SK-N-SH treated with all-trans-retinoic acid at 6 μM for 48 hours (cell line): ENCODE results near the gene SCN3B.

ENCODE experiments used
- ATAC-seq: fragments of 200-7000 bp; cut with Tn5 transposase; 3 replicates; pipeline ENCODE4 v1.9.1; 2020; ENCODE audit warnings: mild to moderate bottlenecking, moderate library complexity
- ARNTL ChIP-seq: fragments of 450-650 bp; formaldehyde crosslinking; IDR thresholded peaks from 2 replicates; pipeline ENCODE4 v1.5.0; 2020; ENCODE audit warnings: low read depth, mild to moderate bottlenecking, moderate library complexity, borderline replicate concordance
- BACH2 ChIP-seq: fragments of 250-450 bp; sonication (Bioruptor Pico); IDR thresholded peaks from 2 replicates; pipeline ENCODE4 v1.9.0; 2021; ENCODE audit warnings: mild to moderate bottlenecking, borderline replicate concordance
- CSDC2 ChIP-seq: fragments of 250-450 bp; sonication (Bioruptor Pico); IDR thresholded peaks from 2 replicates; pipeline ENCODE4 v1.5.0; 2020; ENCODE audit warnings: mild to moderate bottlenecking, moderate library complexity
- ESRRG ChIP-seq: fragments of 250-450 bp; sonication (Bioruptor Pico); IDR thresholded peaks from 2 replicates; pipeline ENCODE4 v1.6.1; 2021; ENCODE audit warnings: mild to moderate bottlenecking
- GLIS3 ChIP-seq: fragments of 250-450 bp; sonication (Bioruptor Pico); IDR thresholded peaks from 2 replicates; pipeline ENCODE4 v1.5.0; 2020; ENCODE audit warnings: mild to moderate bottlenecking, moderate library complexity
- OSR1 ChIP-seq: fragments of 250-450 bp; sonication (Bioruptor Pico); IDR thresholded peaks from 2 replicates; pipeline ENCODE4 v1.8.0; 2022; ENCODE audit warnings: moderate library complexity, mild to moderate bottlenecking, inconsistent platforms
- PPARA ChIP-seq: fragments of 250-450 bp; sonication (Bioruptor Pico); IDR thresholded peaks from 2 replicates; pipeline ENCODE4 v1.5.0; 2020; ENCODE audit warnings: mild to moderate bottlenecking, borderline replicate concordance
- RARB ChIP-seq: fragments of 250-450 bp; sonication (Bioruptor Pico); IDR thresholded peaks from 2 replicates; pipeline ENCODE4 v1.8.0; 2021; ENCODE audit warnings: mild to moderate bottlenecking, moderate library complexity
- SNAI2 ChIP-seq: fragments of 250-450 bp; sonication (Bioruptor Pico); IDR thresholded peaks from 2 replicates; pipeline ENCODE4 v1.5.0; 2020; ENCODE audit warnings: mild to moderate bottlenecking, moderate library complexity
- TOX ChIP-seq: fragments of 250-450 bp; sonication (Bioruptor Pico); IDR thresholded peaks from 2 replicates; pipeline ENCODE4 v1.8.0; 2021; ENCODE audit warnings: mild to moderate bottlenecking, moderate library complexity, borderline replicate concordance
- ZC3H10 ChIP-seq: fragments of 250-450 bp; sonication (Bioruptor Pico); IDR thresholded peaks from 2 replicates; pipeline ENCODE4 v1.5.1; 2021; ENCODE audit warnings: mild to moderate bottlenecking, moderate library complexity
- ZFP3 ChIP-seq: fragments of 250-450 bp; sonication (Bioruptor Pico); IDR thresholded peaks from 2 replicates; pipeline ENCODE4 v1.5.0; 2020; ENCODE audit warnings: mild to moderate bottlenecking, moderate library complexity
- ZFP30 ChIP-seq: fragments of 450-650 bp; formaldehyde crosslinking; IDR thresholded peaks from 2 replicates; pipeline ENCODE4 v1.5.0; 2022; ENCODE audit warnings: mild to moderate bottlenecking, moderate library complexity
- ZNF565 ChIP-seq: fragments of 450-650 bp; formaldehyde crosslinking; conservative IDR thresholded peaks from 2 replicates; pipeline ENCODE4 v1.5.0; 2020; ENCODE audit warnings: low read depth, mild to moderate bottlenecking, moderate library complexity
- ZNF8 ChIP-seq: fragments of 450-650 bp; formaldehyde crosslinking; IDR thresholded peaks from 2 replicates; pipeline ENCODE4 v1.5.0; 2020; ENCODE audit warnings: mild to moderate bottlenecking, moderate library complexity
- TF ChIP-seq, protein P1 (sequence below): fragments of 250-450 bp; sonication (Bioruptor Pico); IDR thresholded peaks from 2 replicates; pipeline ENCODE4 v1.5.0; 2020; ENCODE audit warnings: mild to moderate bottlenecking, moderate library complexity
- TF ChIP-seq, protein P2 (sequence below): fragments of 250-450 bp; sonication (Bioruptor Pico); IDR thresholded peaks from 2 replicates; pipeline ENCODE4 v1.5.1; 2020; ENCODE audit warnings: low read depth, mild to moderate bottlenecking, moderate library complexity
- TF ChIP-seq, protein P3 (sequence below): fragments of 250-450 bp; sonication (Bioruptor Pico); IDR thresholded peaks from 2 replicates; pipeline ENCODE4 v1.5.1; 2021; ENCODE audit warnings: mild to moderate bottlenecking, moderate library complexity
- TF ChIP-seq, protein P4 (sequence below): fragments of 250-450 bp; sonication (Bioruptor Pico); IDR thresholded peaks from 2 replicates; pipeline ENCODE4 v1.8.0; 2021; ENCODE audit warnings: low read depth, mild to moderate bottlenecking, moderate library complexity, borderline replicate concordance

SCN3B gene

DNA sequence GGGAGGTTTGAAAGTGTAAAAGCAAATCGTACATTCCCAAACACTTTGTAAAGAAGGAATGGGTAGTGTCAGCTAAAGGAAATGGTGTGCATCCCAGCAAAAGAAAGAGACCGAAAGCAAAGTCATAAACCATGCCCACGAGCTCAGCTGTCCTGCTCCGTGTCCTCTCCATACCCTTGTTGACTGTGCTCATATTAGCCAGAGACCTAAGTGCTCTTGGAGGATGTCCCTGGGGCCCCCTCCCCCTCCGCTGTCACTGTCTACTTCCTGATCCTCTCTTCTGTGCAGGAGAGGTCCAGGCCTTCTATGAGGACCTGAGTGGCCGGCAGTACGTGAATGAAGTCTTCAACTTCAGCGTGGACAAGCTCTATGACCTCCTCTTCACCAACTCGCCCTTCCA, 46.1 kb downstream of the SCN3B start (continued):
- TF ChIP-seq, protein P1, sequence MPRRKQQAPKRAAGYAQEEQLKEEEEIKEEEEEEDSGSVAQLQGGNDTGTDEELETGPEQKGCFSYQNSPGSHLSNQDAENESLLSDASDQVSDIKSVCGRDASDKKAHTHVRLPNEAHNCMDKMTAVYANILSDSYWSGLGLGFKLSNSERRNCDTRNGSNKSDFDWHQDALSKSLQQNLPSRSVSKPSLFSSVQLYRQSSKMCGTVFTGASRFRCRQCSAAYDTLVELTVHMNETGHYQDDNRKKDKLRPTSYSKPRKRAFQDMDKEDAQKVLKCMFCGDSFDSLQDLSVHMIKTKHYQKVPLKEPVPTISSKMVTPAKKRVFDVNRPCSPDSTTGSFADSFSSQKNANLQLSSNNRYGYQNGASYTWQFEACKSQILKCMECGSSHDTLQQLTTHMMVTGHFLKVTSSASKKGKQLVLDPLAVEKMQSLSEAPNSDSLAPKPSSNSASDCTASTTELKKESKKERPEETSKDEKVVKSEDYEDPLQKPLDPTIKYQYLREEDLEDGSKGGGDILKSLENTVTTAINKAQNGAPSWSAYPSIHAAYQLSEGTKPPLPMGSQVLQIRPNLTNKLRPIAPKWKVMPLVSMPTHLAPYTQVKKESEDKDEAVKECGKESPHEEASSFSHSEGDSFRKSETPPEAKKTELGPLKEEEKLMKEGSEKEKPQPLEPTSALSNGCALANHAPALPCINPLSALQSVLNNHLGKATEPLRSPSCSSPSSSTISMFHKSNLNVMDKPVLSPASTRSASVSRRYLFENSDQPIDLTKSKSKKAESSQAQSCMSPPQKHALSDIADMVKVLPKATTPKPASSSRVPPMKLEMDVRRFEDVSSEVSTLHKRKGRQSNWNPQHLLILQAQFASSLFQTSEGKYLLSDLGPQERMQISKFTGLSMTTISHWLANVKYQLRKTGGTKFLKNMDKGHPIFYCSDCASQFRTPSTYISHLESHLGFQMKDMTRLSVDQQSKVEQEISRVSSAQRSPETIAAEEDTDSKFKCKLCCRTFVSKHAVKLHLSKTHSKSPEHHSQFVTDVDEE (CRISPR knock-in tag), result no peak

DNA sequence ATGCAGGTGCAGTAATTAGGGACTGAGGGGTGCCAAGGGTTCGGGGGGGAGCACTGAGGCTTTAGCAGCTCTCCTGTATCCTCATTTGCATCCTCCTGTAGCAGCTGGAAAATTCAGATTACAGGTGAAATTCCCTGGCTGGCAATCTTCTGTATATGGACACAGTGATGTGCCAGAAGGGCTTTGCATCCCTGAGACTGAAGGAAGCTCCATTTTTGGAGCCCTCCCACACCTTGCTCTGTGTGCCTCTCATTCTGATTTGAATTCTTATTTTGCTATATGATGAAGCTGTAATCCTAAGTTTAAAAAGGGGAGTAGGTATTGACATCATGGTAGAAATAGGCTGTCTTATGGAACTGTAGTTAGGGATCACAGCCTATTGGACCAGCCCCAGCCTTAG, 46.6 kb downstream of the SCN3B start:
- ATAC-seq, result no peak
- TF ChIP-seq, protein P2, sequence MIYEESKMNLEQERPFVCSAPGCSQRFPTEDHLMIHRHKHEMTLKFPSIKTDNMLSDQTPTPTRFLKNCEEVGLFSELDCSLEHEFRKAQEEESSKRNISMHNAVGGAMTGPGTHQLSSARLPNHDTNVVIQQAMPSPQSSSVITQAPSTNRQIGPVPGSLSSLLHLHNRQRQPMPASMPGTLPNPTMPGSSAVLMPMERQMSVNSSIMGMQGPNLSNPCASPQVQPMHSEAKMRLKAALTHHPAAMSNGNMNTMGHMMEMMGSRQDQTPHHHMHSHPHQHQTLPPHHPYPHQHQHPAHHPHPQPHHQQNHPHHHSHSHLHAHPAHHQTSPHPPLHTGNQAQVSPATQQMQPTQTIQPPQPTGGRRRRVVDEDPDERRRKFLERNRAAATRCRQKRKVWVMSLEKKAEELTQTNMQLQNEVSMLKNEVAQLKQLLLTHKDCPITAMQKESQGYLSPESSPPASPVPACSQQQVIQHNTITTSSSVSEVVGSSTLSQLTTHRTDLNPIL (CRISPR knock-in tag), result no peak
- TF ChIP-seq OSR1 (CRISPR knock-in tag) (no peak), GLIS3 (CRISPR knock-in tag) (no peak), ZFP3 (CRISPR knock-in tag) (no peak), ESRRG (CRISPR knock-in tag) (no peak), ZNF8 (CRISPR knock-in tag) (no peak), BACH2 (no peak), CSDC2 (CRISPR knock-in tag) (no peak), ZFP30 (CRISPR knock-in tag) (no peak)

DNA sequence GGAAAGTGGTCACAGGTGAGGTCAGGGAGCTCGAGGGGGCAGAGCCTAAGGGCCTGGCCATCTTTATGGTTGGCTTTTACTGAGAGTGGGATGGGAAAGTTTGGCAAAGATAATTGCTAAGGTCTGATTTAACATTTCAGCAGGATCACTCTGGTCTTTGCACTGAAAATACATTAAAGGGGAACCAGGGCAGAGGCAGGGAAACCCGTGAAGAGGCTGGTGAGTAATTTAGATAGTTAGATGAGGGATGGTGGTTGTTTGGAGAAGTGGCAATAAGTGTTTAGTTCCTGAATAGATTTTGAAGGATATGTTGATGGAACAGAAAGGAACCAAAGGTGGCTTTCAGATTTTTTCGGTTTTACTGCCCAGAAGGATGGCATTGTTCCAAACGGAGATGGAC, 50.8 kb downstream of the SCN3B start:
- no peak for ATAC-seq
- TF ChIP-seq, protein P3, sequence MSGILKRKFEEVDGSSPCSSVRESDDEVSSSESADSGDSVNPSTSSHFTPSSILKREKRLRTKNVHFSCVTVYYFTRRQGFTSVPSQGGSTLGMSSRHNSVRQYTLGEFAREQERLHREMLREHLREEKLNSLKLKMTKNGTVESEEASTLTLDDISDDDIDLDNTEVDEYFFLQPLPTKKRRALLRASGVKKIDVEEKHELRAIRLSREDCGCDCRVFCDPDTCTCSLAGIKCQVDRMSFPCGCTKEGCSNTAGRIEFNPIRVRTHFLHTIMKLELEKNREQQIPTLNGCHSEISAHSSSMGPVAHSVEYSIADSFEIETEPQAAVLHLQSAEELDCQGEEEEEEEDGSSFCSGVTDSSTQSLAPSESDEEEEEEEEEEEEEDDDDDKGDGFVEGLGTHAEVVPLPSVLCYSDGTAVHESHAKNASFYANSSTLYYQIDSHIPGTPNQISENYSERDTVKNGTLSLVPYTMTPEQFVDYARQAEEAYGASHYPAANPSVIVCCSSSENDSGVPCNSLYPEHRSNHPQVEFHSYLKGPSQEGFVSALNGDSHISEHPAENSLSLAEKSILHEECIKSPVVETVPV (CRISPR knock-in tag), result no peak
- no peak for TF ChIP-seq BACH2
- no peak for TF ChIP-seq TOX (CRISPR knock-in tag)
- no peak for TF ChIP-seq ZC3H10 (CRISPR knock-in tag)
- no peak for TF ChIP-seq ZFP3 (CRISPR knock-in tag)
- no peak for TF ChIP-seq SNAI2 (CRISPR knock-in tag)
- no peak for TF ChIP-seq ESRRG (CRISPR knock-in tag)
- TF ChIP-seq ZFP30 (CRISPR knock-in tag), result no peak
- no peak for TF ChIP-seq CSDC2 (CRISPR knock-in tag)
- no peak for TF ChIP-seq ZNF565
- no peak for TF ChIP-seq GLIS3 (CRISPR knock-in tag)
- TF ChIP-seq, protein P2 (CRISPR knock-in tag), result no peak
- TF ChIP-seq RARB (CRISPR knock-in tag), result no peak
- TF ChIP-seq PPARA (CRISPR knock-in tag), result no peak
- TF ChIP-seq, protein P4, sequence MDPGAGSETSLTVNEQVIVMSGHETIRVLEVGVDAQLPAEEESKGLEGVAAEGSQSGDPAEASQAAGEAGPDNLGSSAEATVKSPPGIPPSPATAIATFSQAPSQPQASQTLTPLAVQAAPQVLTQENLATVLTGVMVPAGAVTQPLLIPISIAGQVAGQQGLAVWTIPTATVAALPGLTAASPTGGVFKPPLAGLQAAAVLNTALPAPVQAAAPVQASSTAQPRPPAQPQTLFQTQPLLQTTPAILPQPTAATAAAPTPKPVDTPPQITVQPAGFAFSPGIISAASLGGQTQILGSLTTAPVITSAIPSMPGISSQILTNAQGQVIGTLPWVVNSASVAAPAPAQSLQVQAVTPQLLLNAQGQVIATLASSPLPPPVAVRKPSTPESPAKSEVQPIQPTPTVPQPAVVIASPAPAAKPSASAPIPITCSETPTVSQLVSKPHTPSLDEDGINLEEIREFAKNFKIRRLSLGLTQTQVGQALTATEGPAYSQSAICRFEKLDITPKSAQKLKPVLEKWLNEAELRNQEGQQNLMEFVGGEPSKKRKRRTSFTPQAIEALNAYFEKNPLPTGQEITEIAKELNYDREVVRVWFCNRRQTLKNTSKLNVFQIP (CRISPR knock-in tag), result no peak
- no peak for TF ChIP-seq ARNTL (CRISPR knock-in tag)

DNA sequence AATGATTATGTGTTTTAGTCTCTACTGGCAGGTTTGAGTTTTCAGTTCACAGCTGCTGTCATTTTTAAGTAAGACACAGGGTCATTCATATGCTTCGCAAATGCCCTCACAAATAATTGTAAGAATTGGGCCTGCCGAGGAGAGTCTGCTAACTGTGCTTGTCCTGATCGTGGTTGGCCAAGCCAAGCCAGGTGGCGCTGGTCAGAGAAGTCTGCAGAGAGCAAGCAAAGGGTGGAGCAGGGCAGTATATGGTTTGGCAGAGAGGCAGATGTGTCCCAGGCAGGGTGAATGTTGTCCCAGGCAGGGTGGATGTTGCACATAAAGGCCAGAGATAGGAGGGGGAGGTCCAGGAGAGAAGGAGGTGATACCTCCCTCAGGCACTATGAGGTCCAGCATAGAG, 52.7 kb downstream of the SCN3B start:
- ATAC-seq, result no peak
- TF ChIP-seq ZNF8 (CRISPR knock-in tag) (no peak), TOX (CRISPR knock-in tag) (no peak), SNAI2 (CRISPR knock-in tag) (no peak), ZC3H10 (CRISPR knock-in tag) (no peak)
- TF ChIP-seq, all 23 proteins: peak for 0
